GM12801 (cell line): Measurements from ENCODE around the gene VNN1.

Experiments used
- CTCF ChIP-seq: IDR thresholded peaks from one replicate; pipeline ENCODE4 v1.5.1; 2011; ENCODE audit warnings: control low read depth; ENCODE audit not compliant: insufficient read length; ENCODE audit errors: extremely low read depth

VNN1 gene

GRCh38 chr6:132671295-132671694 lies 42.6 kb downstream of the VNN1 start:
- TF ChIP-seq CTCF: no peak

- no peak for TF ChIP-seq CTCF
These were observed 44.1 kb downstream of the VNN1 start for GRCh38 chr6:132669690-132670291.

GRCh38 chr6:132666118-132666517 lies 47.7 kb downstream of the VNN1 start:
- TF ChIP-seq CTCF: no peak

- no peak for TF ChIP-seq CTCF
These were observed 49.4 kb downstream of the VNN1 start for GRCh38 chr6:132664309-132665034.

- no peak for TF ChIP-seq CTCF
These were observed 50.2 kb downstream of the VNN1 start for GRCh38 chr6:132663661-132664060.

GRCh38 chr6:132661906-132662305 lies 51.9 kb downstream of the VNN1 start:
- no peak for TF ChIP-seq CTCF

- no peak for TF ChIP-seq CTCF
These were observed 54.8 kb downstream of the VNN1 start, which contains the start of gene TAAR1 for GRCh38 chr6:132659082-132659481. TAAR1 (minus strand) TSS chr6:132659182; CDS start chr6:132646003, 13,179 bp downstream.
